Left forelimb (tissue), 1 donor: Measurements from ENCODE around the gene TRIM75.
"Not testable (repeated sequence)": the region's sequence is repeated elsewhere in the genome, so short reads cannot be mapped to it uniquely, and the experiment has no call there.

Experiments
- DNase-seq: peaks from one replicate; pipeline ENCODE4 v3.0.0-alpha.2; 2018; ENCODE audit warnings: low spot score

The TRIM75 gene

DNA sequence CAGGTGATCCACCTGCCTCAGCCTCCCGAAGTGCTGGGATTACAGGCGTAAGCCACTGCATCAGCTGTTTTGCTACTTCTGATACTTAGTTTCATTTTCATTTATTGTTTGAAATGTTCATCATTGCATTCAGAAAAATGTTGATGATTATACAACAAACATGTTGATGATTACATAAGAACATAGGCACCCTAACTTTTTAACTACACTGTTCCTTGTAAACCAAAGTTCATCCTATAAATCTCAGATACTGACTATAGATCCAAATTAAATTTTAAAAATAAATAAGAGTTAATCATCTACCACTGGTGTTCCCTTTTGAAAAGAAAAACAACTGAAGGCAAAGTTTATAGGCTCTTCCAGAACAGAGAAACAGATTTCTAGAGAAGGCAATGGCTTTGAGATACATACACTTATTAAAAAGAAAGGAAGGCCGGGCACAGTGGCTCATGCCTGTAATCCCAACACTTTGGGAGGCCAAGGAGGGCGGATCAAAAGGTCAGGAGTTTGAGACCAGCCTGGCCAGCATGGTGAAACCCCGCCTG lies 23.4 kb downstream of the TRIM75 start:
- no peak for DNase-seq

DNA sequence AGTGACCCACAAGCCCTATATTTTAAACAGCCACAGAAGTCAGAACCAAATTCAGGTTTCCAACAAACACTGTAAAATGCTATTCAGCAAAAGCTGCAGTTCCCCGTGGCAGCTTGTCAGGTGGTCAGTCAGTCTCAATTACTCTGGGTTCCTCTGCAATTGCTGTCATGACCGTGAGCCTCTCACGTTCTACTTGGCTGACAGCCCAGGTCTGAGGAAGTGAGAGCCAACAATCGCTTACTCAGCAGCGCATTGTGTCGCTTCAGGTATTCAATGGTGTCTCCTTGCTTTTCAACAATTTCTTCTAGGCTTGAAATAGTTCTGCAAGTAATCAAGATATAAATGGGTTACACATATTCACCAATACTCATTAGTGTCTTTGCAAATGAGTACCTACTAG lies 25.8 kb downstream of the TRIM75 start:
- no peak for DNase-seq

DNA sequence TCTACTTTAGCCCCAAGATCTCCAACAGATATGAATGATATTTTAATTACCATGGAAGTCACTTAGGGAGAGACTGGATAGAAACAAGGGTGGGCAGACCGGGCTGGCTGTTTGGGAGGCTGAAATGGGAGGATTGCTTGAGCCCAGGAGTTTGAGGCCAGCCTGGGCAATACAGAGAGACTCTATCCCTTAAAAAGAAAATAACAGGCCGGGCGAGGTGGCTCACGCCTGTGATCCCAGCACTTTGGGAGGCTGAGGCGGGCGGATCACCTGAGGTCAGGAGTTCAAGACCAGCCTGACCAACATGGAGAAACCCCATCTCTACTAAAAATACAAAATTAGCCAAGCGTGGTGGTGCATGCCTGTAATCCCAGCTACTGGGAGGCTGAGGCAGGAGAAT lies 31.1 kb downstream of the TRIM75 start:
- not testable (repeated sequence) for DNase-seq

DNA sequence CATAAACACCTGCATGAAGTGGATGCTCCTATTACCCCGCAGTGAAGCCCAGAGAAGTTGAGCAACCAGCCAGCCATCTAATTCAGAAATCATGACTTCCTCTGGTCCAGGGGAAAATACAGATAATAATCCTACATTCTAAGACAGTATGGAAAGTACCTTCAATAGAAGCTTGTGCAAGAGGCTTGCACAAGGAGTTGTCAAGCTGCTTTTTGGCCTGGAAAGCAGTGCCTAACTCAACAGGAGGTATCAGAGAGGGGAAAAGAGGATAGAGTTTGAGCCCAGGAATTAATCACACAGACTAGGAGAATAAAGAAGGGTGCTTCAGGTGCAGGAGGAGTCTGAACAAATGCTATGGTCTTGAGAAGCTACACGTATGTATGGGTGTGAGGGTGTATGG lies 32.3 kb downstream of the TRIM75 start:
- no peak for DNase-seq

GRCh38 chr4:165088366-165088765 lies 34.7 kb downstream of the TRIM75 start:
- DNase-seq = no peak

DNA sequence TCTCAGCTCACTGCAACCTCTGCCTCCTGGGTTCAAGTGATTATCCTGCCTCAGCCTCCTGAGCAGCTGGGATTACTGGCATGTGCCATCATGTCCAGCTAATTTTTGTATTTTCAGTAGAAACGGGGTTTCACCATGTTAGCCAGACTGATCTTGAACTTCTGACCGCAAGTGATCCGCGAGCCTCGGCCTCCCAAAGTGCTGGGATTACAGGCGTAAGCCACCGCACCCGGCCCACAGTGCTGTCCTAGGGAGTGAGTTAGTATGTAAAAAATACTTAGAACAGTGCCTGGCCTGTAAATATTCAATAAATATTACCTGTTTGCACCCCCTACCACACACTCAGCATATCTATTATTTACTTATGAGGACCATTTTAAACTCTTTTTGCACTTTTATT lies 38.5 kb downstream of the TRIM75 start:
- not testable (repeated sequence) for DNase-seq

- no peak for DNase-seq
These were observed 41.2 kb downstream of the TRIM75 start for GRCh38 chr4:165094873-165095272.

DNA sequence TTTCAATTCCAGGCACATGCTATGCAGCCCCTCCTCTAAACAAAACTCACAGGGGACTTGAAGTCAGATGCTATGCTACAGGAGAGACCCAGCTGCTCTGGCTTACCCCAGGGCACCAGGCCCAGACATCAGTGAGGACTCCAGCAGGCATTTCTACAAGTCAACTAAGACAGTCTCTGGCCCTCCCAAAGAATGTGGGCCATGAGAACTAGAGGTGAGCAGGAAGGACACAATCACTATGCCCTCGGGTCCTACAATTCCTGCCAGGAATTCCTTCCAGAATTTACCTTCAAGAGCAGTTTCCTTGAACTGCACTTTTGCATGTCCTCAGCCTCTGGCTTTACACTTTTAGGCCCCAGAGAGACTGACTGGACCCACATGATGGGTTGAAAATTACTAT lies 41.6 kb downstream of the TRIM75 start:
- DNase-seq = no peak

GRCh38 chr4:165096776-165097175 lies 43.1 kb downstream of the TRIM75 start:
- DNase-seq = no peak

DNA sequence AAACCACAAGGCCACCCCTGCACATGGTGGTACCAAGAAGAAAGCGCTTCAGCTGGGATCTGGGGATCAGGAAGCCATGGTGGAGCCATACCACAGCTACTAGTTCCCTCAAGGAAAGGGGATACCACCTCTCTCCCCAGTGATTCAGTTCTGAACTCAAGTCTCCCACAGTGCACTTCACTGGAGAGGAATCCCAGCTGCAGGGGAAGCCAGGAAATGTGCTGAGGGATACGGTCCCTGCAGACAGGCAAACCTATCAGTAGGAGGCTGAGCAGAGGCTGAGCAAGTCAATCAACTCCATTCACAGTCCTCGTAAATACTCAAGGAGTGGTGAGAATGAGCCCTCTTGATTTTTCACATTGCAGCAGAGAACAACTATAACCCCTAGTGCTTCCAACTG lies 48.0 kb downstream of the TRIM75 start:
- no peak for DNase-seq

GRCh38 chr4:165106518-165106917 lies 52.9 kb downstream of the TRIM75 start:
- no peak for DNase-seq
